HG03196 (cell line): ENCODE results near the gene PGP.

Experiments
- ATAC-seq: cut with Tn5 transposase; IDR thresholded peaks from one replicate; pipeline ENCODE4 v1.9.1; 2021; ENCODE audit not compliant: unreplicated experiment

PGP gene

GRCh38 chr16:2237493-2238149, 23.0 kb upstream of the PGP start:
- no peak for ATAC-seq

GRCh38 chr16:2237102-2237482, 22.5 kb upstream of the PGP start:
- ATAC-seq, result no peak

- no peak for ATAC-seq
Observed at GRCh38 chr16:2236337-2237101, 21.9 kb upstream of the PGP start, which contains the start of gene DNASE1L2. TSS of gene DNASE1L2 (plus strand) at chr16:2236444. CDS start at chr16:2236817, 373 bp downstream.

GRCh38 chr16:2235695-2236336, 21.2 kb upstream of the PGP start:
- ATAC-seq, result no peak

- no peak for ATAC-seq
Observed at GRCh38 chr16:2235234-2235651, 20.6 kb upstream of the PGP start.

- ATAC-seq, result no peak
Observed at GRCh38 chr16:2234813-2235170, 20.2 kb upstream of the PGP start.

GRCh38 chr16:2233872-2234812, 19.5 kb upstream of the PGP start:
- no peak for ATAC-seq

- ATAC-seq, result no peak
Observed at GRCh38 chr16:2233046-2233775, 18.6 kb upstream of the PGP start.

- no peak for ATAC-seq
Observed at GRCh38 chr16:2232094-2232990, 17.7 kb upstream of the PGP start.

GRCh38 chr16:2231016-2231931, 16.6 kb upstream of the PGP start:
- ATAC-seq, result no peak

- no peak for ATAC-seq
Observed at GRCh38 chr16:2230376-2230775, 15.7 kb upstream of the PGP start.

GRCh38 chr16:2229632-2230250, 15.1 kb upstream of the PGP start:
- ATAC-seq, result no peak

GRCh38 chr16:2229091-2229490, 14.5 kb upstream of the PGP start:
- ATAC-seq, result no peak

GRCh38 chr16:2228161-2228824, 13.7 kb upstream of the PGP start:
- no peak for ATAC-seq

GRCh38 chr16:2226918-2227317, 12.3 kb upstream of the PGP start:
- ATAC-seq, result no peak

GRCh38 chr16:2226245-2226793, 11.7 kb upstream of the PGP start:
- no peak for ATAC-seq

GRCh38 chr16:2223942-2224486, 9.4 kb upstream of the PGP start:
- peak; percentile 7 for ATAC-seq
